Suppressor macrophage (primary cell): ENCODE results near the gene SND1.

Experiments used
- DNase-seq, 4 experiments: peaks; one replicate each; pipeline ENCODE4 v3.0.0-alpha.2; 2020 to 2022

SND1 gene

GRCh38 chr7:127873715-127874636 lies 222.0 kb downstream of the SND1 start:
- no peak for DNase-seq

- no peak for DNase-seq
Observed at GRCh38 chr7:127874951-127875608, 223.1 kb downstream of the SND1 start.

- DNase-seq, result peak; percentile 11 to 71 (median 48)
Observed at GRCh38 chr7:127876393-127876792, 224.4 kb downstream of the SND1 start.

- peak in 2 of 4 experiments; percentile 53 to 54 for DNase-seq
Observed at GRCh38 chr7:127877951-127878350, 226.0 kb downstream of the SND1 start.

- no peak for DNase-seq
Observed at GRCh38 chr7:127878791-127879190, 226.8 kb downstream of the SND1 start.

- DNase-seq, result no peak
Observed at GRCh38 chr7:127879436-127879835, 227.4 kb downstream of the SND1 start.

GRCh38 chr7:127879942-127880341 lies 227.9 kb downstream of the SND1 start:
- DNase-seq, result no peak

GRCh38 chr7:127880454-127880853 lies 228.5 kb downstream of the SND1 start:
- DNase-seq, result no peak

GRCh38 chr7:127881564-127881963 lies 229.6 kb downstream of the SND1 start:
- DNase-seq, result no peak

GRCh38 chr7:127882313-127882920 lies 230.4 kb downstream of the SND1 start:
- DNase-seq, result no peak

GRCh38 chr7:127884066-127884559 lies 232.1 kb downstream of the SND1 start:
- DNase-seq, result no peak

GRCh38 chr7:127885222-127885772 lies 233.3 kb downstream of the SND1 start:
- DNase-seq, result no peak

GRCh38 chr7:127885843-127886242 lies 233.8 kb downstream of the SND1 start:
- peak; percentile 37 to 63 (median 56) for DNase-seq

GRCh38 chr7:127886248-127886647 lies 234.3 kb downstream of the SND1 start:
- DNase-seq, result no peak

- no peak for DNase-seq
Observed at GRCh38 chr7:127887096-127887495, 235.1 kb downstream of the SND1 start.

GRCh38 chr7:127887631-127888030 lies 235.6 kb downstream of the SND1 start:
- no peak for DNase-seq

- no peak for DNase-seq
Observed at GRCh38 chr7:127888411-127888810, 236.4 kb downstream of the SND1 start.

- DNase-seq, result no peak
Observed at GRCh38 chr7:127888825-127889224, 236.8 kb downstream of the SND1 start.

- DNase-seq, result no peak
Observed at GRCh38 chr7:127889677-127890076, 237.7 kb downstream of the SND1 start.

- peak; percentile 41 to 64 (median 59) for DNase-seq
Observed at GRCh38 chr7:127890726-127891125, 238.7 kb downstream of the SND1 start.

- no peak for DNase-seq
Observed at GRCh38 chr7:127891144-127891543, 239.2 kb downstream of the SND1 start.

- no peak for DNase-seq
Observed at GRCh38 chr7:127891854-127892438, 240.0 kb downstream of the SND1 start.
